ENCODE data around the gene TSHZ2.
"Not testable (repeated sequence)": the region's sequence is repeated elsewhere in the genome, so short reads cannot be mapped to it uniquely, and the experiment has no call there.

The TSHZ2 gene

GRCh38 chr20:53454675-53455276, 482.6 kb downstream of the TSHZ2 start:
- intact Hi-C loops (cut with DNase I) = no loop called here

GRCh38 chr20:53463101-53463972, 491.2 kb downstream of the TSHZ2 start:
- intact Hi-C loops (cut with DNase I) = no loop called here
- no peak for DNase-seq

More at GRCh38 chr20:53454675-53455276, 482.6 kb downstream of the TSHZ2 start:
- no peak for DNase-seq

GRCh38 chr20:53466279-53466678, 494.1 kb downstream of the TSHZ2 start:
- intact Hi-C loops (cut with DNase I) = no loop called here
- DNase-seq = no peak

- no peak for DNase-seq
- intact Hi-C loops (cut with DNase I) = no loop called here
Measured at GRCh38 chr20:53468587-53468986, 496.4 kb downstream of the TSHZ2 start.

- intact Hi-C loops (cut with DNase I) = not testable (repeated sequence)
Measured at GRCh38 chr20:53472859-53473258, 500.7 kb downstream of the TSHZ2 start.

GRCh38 chr20:53480913-53481312, 508.8 kb downstream of the TSHZ2 start:
- DNase-seq = no peak
- intact Hi-C loops (cut with DNase I) = no loop called here

More at GRCh38 chr20:53472859-53473258, 500.7 kb downstream of the TSHZ2 start:
- not testable (repeated sequence) for DNase-seq

GRCh38 chr20:53487461-53488200, 515.5 kb downstream of the TSHZ2 start:
- intact Hi-C loops (cut with DNase I) = no loop called here
- no peak for DNase-seq

GRCh38 chr20:53488775-53489272, 516.7 kb downstream of the TSHZ2 start:
- intact Hi-C loops (cut with DNase I) = no loop called here
- no peak for DNase-seq

GRCh38 chr20:53489528-53489927, 517.4 kb downstream of the TSHZ2 start:
- DNase-seq = no peak
- intact Hi-C loops (cut with DNase I) = no loop called here

GRCh38 chr20:53490620-53491019, 518.5 kb downstream of the TSHZ2 start:
- intact Hi-C loops (cut with DNase I) = no loop called here

GRCh38 chr20:53491462-53491861, 519.3 kb downstream of the TSHZ2 start:
- intact Hi-C loops (cut with DNase I) = no loop called here

More at GRCh38 chr20:53490620-53491019, 518.5 kb downstream of the TSHZ2 start:
- DNase-seq = no peak

GRCh38 chr20:53492212-53492611, 520.1 kb downstream of the TSHZ2 start:
- intact Hi-C loops (cut with DNase I) = no loop called here
- no peak for DNase-seq

More at GRCh38 chr20:53491462-53491861, 519.3 kb downstream of the TSHZ2 start:
- DNase-seq = no peak

GRCh38 chr20:53493311-53493857, 521.2 kb downstream of the TSHZ2 start:
- intact Hi-C loops (cut with DNase I) = no loop called here
- DNase-seq = no peak

GRCh38 chr20:53494753-53495152, 522.6 kb downstream of the TSHZ2 start:
- intact Hi-C loops (cut with DNase I) = no loop called here
- no peak for DNase-seq

- intact Hi-C loops (cut with DNase I) = no loop called here
- DNase-seq = peak in 1 of 42 donors; percentile 9
Measured at GRCh38 chr20:53495398-53496092, 523.4 kb downstream of the TSHZ2 start.

GRCh38 chr20:53497246-53497645, 525.1 kb downstream of the TSHZ2 start:
- intact Hi-C loops (cut with DNase I) = no loop called here
- DNase-seq = no peak

GRCh38 chr20:53498341-53498740, 526.2 kb downstream of the TSHZ2 start:
- intact Hi-C loops (cut with DNase I) = no loop called here
- DNase-seq = no peak

GRCh38 chr20:53500651-53501050, 528.5 kb downstream of the TSHZ2 start:
- DNase-seq = no peak
- intact Hi-C loops (cut with DNase I) = no loop called here

GRCh38 chr20:53502820-53503219, 530.7 kb downstream of the TSHZ2 start:
- peak in 1 of 42 donors; percentile 8 for DNase-seq

More at GRCh38 chr20:53502820-53503219, 530.7 kb downstream of the TSHZ2 start:
- intact Hi-C loops (cut with DNase I) = no loop called here

Data from head of caudate nucleus (tissue), 42 donors.